ENCODE results near the gene DLG1. TPM values are rescaled to one million over a fixed set of nuclear protein-coding genes. Genes with fewer than 3 reads are reported as not detected.

Gene DLG1
- total RNA-seq, 1 donor from 2014 or later: 99.6 TPM

- peaks cover 29% of the 10 kb centered on the region for H3K36me3 Mint-ChIP-seq (ENCODE audit: insufficient read depth)
- peaks cover 5% of the 10 kb centered on the region for H3K4me1 Mint-ChIP-seq (ENCODE audit: low read depth)
- TF ChIP-seq, protein P1, sequence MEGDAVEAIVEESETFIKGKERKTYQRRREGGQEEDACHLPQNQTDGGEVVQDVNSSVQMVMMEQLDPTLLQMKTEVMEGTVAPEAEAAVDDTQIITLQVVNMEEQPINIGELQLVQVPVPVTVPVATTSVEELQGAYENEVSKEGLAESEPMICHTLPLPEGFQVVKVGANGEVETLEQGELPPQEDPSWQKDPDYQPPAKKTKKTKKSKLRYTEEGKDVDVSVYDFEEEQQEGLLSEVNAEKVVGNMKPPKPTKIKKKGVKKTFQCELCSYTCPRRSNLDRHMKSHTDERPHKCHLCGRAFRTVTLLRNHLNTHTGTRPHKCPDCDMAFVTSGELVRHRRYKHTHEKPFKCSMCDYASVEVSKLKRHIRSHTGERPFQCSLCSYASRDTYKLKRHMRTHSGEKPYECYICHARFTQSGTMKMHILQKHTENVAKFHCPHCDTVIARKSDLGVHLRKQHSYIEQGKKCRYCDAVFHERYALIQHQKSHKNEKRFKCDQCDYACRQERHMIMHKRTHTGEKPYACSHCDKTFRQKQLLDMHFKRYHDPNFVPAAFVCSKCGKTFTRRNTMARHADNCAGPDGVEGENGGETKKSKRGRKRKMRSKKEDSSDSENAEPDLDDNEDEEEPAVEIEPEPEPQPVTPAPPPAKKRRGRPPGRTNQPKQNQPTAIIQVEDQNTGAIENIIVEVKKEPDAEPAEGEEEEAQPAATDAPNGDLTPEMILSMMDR (IDR thresholded peaks at IDR 0.05; ENCODE audit: unreplicated experiment): no peak
- no peaks in the 10 kb centered on the region for H3K27me3 Mint-ChIP-seq
- DNase-seq (ENCODE audit: low spot score, unreplicated experiment): no peak
- no peak overlapping the region for H3K4me3 Mint-ChIP-seq (ENCODE audit: low read depth)
- peaks cover 19% of the 10 kb centered on the region for H3K9me3 Mint-ChIP-seq (ENCODE audit: low read depth)
- H3K27ac Mint-ChIP-seq: no peak overlapping the region
These were observed 45.0 kb downstream of the DLG1 start for GRCh38 chr3:197253238-197253947.

DNA sequence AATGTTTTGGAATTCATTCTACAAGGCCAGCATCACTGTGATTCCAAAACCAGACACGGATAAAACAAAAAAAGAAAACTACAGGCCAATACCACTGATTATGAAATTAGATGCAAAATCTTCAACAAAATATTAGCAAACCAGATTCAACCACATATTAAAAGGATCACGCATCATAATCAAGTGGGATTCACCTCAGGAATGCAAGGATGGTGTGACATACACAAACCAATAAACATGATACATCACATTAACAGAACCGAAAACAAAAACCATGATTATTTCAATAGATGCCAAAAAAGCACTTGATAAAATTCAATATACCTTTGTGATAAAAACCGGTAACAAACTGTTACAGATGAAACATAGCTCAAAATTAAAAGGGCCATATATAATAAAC, 48.9 kb downstream of the DLG1 start:
- Mint-ChIP-seq H3K27ac (no peak overlapping the region), H3K27me3 (no peaks in the 10 kb centered on the region), H3K4me3 (ENCODE audit: low read depth) (no peak overlapping the region), H3K4me1 (ENCODE audit: low read depth) (peaks cover 3% of the 10 kb centered on the region), H3K9me3 (ENCODE audit: low read depth) (peaks cover 42% of the 10 kb centered on the region), H3K36me3 (ENCODE audit: insufficient read depth) (peaks cover 59% of the 10 kb centered on the region)
- no peak for DNase-seq (ENCODE audit: low spot score, unreplicated experiment)
- TF ChIP-seq, protein P1 (IDR thresholded peaks at IDR 0.05; ENCODE audit: unreplicated experiment): no peak

DNA sequence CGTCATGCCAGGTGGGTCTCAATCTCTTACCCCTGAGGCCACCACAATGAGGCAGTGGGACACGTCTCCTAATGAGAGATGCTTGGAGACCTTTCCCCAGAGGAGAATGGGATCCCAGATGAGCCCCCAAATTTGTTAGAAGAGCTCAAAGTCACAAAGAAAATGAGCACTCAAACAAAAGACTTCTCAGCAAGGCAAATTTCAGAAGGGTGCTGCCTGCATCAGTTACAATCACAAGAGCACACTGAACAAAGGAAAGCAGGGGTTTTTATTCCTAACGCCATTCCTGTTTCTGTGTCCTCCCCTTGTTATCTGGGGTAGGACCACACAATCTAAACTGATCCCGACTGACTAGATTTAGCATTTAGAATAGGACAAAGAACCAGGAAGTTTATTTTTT, 50.1 kb downstream of the DLG1 start:
- H3K4me1 Mint-ChIP-seq (ENCODE audit: low read depth): no peaks in the 10 kb centered on the region
- H3K27me3 Mint-ChIP-seq: no peaks in the 10 kb centered on the region
- DNase-seq (ENCODE audit: low spot score, unreplicated experiment): no peak
- TF ChIP-seq, protein P1 (IDR thresholded peaks at IDR 0.05; ENCODE audit: unreplicated experiment): no peak
- peaks cover 50% of the 10 kb centered on the region for H3K9me3 Mint-ChIP-seq (ENCODE audit: low read depth)
- no peak overlapping the region for H3K27ac Mint-ChIP-seq
- peaks cover 70% of the 10 kb centered on the region for H3K36me3 Mint-ChIP-seq (ENCODE audit: insufficient read depth)
- no peak overlapping the region for H3K4me3 Mint-ChIP-seq (ENCODE audit: low read depth)

GRCh38 chr3:197244751-197245150, 53.7 kb downstream of the DLG1 start:
- Mint-ChIP-seq H3K27me3 (no peaks in the 10 kb centered on the region), H3K36me3 (ENCODE audit: insufficient read depth) (peaks cover 84% of the 10 kb centered on the region), H3K4me1 (ENCODE audit: low read depth) (no peaks in the 10 kb centered on the region), H3K27ac (no peak overlapping the region), H3K9me3 (ENCODE audit: low read depth) (peaks cover 71% of the 10 kb centered on the region), H3K4me3 (ENCODE audit: low read depth) (no peak overlapping the region)
- TF ChIP-seq, protein P1 (IDR thresholded peaks at IDR 0.05; ENCODE audit: unreplicated experiment): no peak
- no peak for DNase-seq (ENCODE audit: low spot score, unreplicated experiment)

DNA sequence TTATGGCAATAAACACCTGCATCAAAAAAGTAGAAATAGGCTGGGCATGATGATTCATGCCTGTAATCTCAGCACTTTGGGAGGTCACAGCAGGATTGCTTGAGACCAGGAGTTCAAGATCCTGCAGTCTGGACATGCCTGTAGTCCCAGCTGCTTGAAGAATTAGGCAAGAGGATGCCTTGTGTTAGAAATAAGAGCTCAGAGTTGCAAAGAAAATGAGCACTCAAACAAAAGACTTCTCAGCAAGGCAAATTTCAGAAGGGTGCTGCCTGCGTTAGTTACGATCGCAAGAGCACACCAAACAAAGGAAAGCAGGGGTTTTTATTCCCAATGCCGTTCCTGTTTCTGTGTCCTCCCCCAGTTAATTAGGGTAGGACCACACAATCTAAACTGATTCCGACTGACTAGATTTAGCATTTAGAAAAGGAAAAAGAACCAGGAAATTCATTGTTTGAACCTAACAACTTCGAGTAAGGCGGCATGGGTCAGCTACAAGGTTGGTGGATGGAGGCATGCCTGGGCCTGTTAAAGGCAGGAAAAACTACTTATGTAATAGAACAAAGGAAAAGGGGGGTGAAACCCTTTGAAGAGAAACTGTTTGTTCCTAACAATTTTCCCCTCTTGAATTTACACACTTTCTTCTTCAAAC, 55.5 kb downstream of the DLG1 start:
- H3K27me3 Mint-ChIP-seq: no peaks in the 10 kb centered on the region
- no peak for DNase-seq (ENCODE audit: low spot score, unreplicated experiment)
- H3K36me3 Mint-ChIP-seq (ENCODE audit: insufficient read depth): peaks cover 68% of the 10 kb centered on the region
- no peaks in the 10 kb centered on the region for H3K4me1 Mint-ChIP-seq (ENCODE audit: low read depth)
- peaks cover 55% of the 10 kb centered on the region for H3K9me3 Mint-ChIP-seq (ENCODE audit: low read depth)
- TF ChIP-seq, protein P1 (IDR thresholded peaks at IDR 0.05; ENCODE audit: unreplicated experiment): no peak
- H3K4me3 Mint-ChIP-seq (ENCODE audit: low read depth): no peak overlapping the region
- no peak overlapping the region for H3K27ac Mint-ChIP-seq
